Measurements from ENCODE around the gene KLHL7. TPM values are rescaled to one million over a fixed set of nuclear protein-coding genes. Genes with fewer than 3 reads are reported as not detected.

KLHL7 gene
- polyA plus RNA-seq, 2 of the 4 experiments (the other 2 are of a cell fraction) = 23.3 to 45.4 TPM

DNA sequence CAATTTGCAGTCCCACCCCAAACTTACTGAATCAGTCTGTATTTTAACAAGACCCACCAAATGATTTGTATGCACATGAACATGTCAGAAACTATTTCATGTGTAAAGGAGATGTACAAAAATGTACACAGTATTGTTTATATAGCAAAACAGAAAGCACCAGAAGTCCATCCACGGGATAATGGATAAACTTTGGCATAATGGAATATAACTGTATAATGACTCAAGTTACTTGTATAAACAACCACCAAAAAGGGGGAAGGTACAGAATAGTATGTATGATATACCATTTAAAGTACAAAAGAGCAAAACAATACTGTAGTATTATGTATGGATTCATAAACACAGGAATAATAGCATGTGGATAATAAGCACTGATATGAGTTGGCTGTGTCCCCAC is 98.7 kb downstream of the KLHL7 start:
- ATAC-seq (no peak), FAIRE-seq (no peak), DNase-seq (ENCODE audit: low read depth in 1 of 2, low spot score in 1 of 2) (no peak)
- Histone ChIP-seq H3K9me3 (no peaks in the 10 kb centered on the region), H3K4me1 (no peaks in the 10 kb centered on the region), H3K27ac (no peak overlapping the region), H3K4me3 (no peak overlapping the region), H3K4me2 (no peak overlapping the region)
- no peak for TF ChIP-seq ZSCAN20 (CRISPR knock-in tag; IDR thresholded peaks at IDR 0.05)
- no peak for TF ChIP-seq EHMT2 (IDR thresholded peaks at IDR 0.05; ENCODE audit: low read depth)
- no peak for TF ChIP-seq JUN (IDR thresholded peaks at IDR 0.05)
- TF ChIP-seq RNF2 (IDR thresholded peaks at IDR 0.05; ENCODE audit: borderline replicate concordance, low read depth) = no peak
- no peak for TF ChIP-seq EP300 (IDR thresholded peaks at IDR 0.05)
- TF ChIP-seq FOSB (CRISPR knock-in tag; IDR thresholded peaks at IDR 0.05) = no peak
- no peak for TF ChIP-seq ZC3H11A (IDR thresholded peaks at IDR 0.05)
- no peak for TF ChIP-seq MYC (IDR thresholded peaks at IDR 0.05; ENCODE audit: borderline replicate concordance, low read length)
- 66% methylated on average over 1 of the region's 1 CpG for WGBS (ENCODE audit: missing lambda C conversion rate)
- POLR2A ChIA-PET = no interaction called here
- CTCF ChIA-PET = interaction anchor here (0.6 to 0.7 kb wide), 2 partner anchors 1076 to 1891 kb away, joined by 3 read pairs; no protein-coding TSS in a partner anchor

DNA sequence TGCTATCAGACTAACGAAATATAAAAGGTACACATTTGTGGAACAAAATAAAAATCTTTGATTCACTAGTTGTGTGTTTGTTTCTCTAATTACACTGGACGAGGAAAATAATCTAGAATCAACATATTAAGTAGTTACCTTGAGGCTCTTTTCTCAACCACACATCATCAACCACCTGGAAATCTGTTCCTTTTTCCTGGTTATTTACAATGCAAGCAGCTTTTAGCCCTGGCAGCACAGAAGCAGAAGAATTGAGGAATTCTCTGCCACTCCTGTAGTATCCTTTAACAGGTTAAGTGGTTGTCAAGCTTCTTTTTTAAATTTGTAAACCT is 100.0 kb downstream of the KLHL7 start:
- FAIRE-seq (no peak), DNase-seq (ENCODE audit: low read depth in 1 of 2, low spot score in 1 of 2) (no peak), ATAC-seq (no peak)
- H3K4me3 ChIP-seq = no peak overlapping the region
- TF ChIP-seq PHF8 (IDR thresholded peaks at IDR 0.05; ENCODE audit: borderline replicate concordance, low read depth) (no peak), ESRRA (IDR thresholded peaks at IDR 0.05; ENCODE audit: borderline replicate concordance, low read length) (no peak), EHMT2 (IDR thresholded peaks at IDR 0.05; ENCODE audit: low read depth) (no peak), HDAC2 (IDR thresholded peaks at IDR 0.05) (no peak), EHF (CRISPR knock-in tag; IDR thresholded peaks at IDR 0.05) (no peak), MAFK (IDR thresholded peaks at IDR 0.05; ENCODE audit: partially characterized antibody) (no peak), HOXB13 (CRISPR knock-in tag; IDR thresholded peaks at IDR 0.05; ENCODE audit: low read depth) (no peak), FOXS1 (CRISPR knock-in tag; IDR thresholded peaks at IDR 0.05) (no peak), BHLHE40 (IDR thresholded peaks at IDR 0.05; ENCODE audit: low read depth, low read length) (no peak), RARB (CRISPR knock-in tag; IDR thresholded peaks at IDR 0.05) (no peak)
- TF ChIP-seq, protein P1, sequence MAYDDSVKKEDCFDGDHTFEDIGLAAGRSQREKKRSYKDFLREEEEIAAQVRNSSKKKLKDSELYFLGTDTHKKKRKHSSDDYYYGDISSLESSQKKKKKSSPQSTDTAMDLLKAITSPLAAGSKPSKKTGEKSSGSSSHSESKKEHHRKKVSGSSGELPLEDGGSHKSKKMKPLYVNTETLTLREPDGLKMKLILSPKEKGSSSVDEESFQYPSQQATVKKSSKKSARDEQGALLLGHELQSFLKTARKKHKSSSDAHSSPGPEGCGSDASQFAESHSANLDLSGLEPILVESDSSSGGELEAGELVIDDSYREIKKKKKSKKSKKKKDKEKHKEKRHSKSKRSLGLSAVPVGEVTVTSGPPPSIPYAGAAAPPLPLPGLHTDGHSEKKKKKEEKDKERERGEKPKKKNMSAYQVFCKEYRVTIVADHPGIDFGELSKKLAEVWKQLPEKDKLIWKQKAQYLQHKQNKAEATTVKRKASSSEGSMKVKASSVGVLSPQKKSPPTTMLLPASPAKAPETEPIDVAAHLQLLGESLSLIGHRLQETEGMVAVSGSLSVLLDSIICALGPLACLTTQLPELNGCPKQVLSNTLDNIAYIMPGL (CRISPR knock-in tag; IDR thresholded peaks at IDR 0.05; ENCODE audit: borderline replicate concordance) = no peak
- CTCF ChIA-PET = no interaction called here
- H3K9me3 ChIP-seq = no peaks in the 10 kb centered on the region
- no peaks in the 10 kb centered on the region for H3K4me1 ChIP-seq
- POLR2A ChIA-PET = no interaction called here
- no peak overlapping the region for H3K27ac ChIP-seq
- WGBS (ENCODE audit: missing lambda C conversion rate) = 79% methylated on average over 2 of the region's 2 CpGs
- H3K4me2 ChIP-seq = no peak overlapping the region

DNA sequence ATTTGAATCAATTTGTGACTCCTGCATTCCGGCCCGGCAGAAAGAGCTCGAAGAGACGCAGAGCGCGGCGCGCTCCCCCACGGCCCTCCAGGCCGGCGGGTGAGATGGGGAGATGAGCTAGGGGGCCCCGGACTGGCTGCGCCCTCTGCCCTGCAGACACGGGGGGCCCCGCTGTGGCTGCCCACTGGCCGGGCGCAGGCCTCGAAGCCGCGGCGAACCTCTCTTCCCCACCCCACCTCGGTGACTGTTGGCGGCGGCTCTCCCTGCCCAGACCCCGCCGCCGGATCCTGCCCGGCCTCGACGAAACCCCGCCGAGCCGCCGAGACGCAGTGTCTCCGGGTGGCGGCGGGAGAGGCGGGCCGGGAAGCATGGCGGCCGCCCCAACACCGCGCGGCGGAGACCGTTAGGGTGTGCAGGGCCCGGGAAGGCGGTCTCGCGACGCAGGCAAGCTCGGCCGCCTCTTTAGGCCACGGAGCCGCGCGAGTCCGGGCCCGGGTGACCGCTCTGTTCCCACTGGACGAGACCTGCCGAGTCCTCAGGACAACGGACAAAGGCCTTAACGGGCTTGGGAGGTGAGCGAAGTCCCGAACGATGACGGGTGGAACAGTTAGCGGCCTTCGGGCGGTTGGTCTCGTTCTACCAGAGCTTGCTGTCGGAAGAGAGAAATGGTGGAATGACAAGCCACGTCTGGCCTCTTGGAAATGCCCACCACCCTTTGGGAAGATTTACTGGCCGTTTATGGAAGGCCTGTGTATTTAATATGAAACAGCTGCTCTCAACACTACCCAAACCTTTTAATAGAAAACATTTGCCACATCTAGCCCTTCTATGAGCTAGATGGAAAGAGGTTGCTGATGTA is 100.6 kb downstream of the KLHL7 start:
- Histone ChIP-seq H3K9me3 (no peaks in the 10 kb centered on the region), H3K4me1 (no peaks in the 10 kb centered on the region), H3K4me2 (no peak overlapping the region), H3K4me3 (no peak overlapping the region), H3K27ac (no peak overlapping the region; a peak in 1 of 6 replicates)
- FAIRE-seq (no peak), DNase-seq (ENCODE audit: low read depth in 1 of 2, low spot score in 1 of 2) (no peak), ATAC-seq (no peak)
- WGBS (ENCODE audit: missing lambda C conversion rate) = 96% methylated on average over 75 of the region's 76 CpGs
- CTCF ChIA-PET = interaction anchor here (0.7 to 1.4 kb wide), 2 partner anchors 14 to 341 kb away, joined by 3 read pairs; no protein-coding TSS in a partner anchor
- POLR2A ChIA-PET = no interaction called here
- no peak for TF ChIP-seq MAFK (IDR thresholded peaks at IDR 0.05; ENCODE audit: partially characterized antibody)
- TF ChIP-seq, protein P2, sequence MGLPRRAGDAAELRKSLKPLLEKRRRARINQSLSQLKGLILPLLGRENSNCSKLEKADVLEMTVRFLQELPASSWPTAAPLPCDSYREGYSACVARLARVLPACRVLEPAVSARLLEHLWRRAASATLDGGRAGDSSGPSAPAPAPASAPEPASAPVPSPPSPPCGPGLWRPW (IDR thresholded peaks at IDR 0.05) = no peak
- no peak for TF ChIP-seq JUNB (IDR thresholded peaks at IDR 0.05)
- TF ChIP-seq MYC (IDR thresholded peaks at IDR 0.05; ENCODE audit: borderline replicate concordance, low read length) = no peak
- no peak for TF ChIP-seq CBX2 (IDR thresholded peaks at IDR 0.05; ENCODE audit: borderline replicate concordance, low read depth)
- TF ChIP-seq, protein P3, sequence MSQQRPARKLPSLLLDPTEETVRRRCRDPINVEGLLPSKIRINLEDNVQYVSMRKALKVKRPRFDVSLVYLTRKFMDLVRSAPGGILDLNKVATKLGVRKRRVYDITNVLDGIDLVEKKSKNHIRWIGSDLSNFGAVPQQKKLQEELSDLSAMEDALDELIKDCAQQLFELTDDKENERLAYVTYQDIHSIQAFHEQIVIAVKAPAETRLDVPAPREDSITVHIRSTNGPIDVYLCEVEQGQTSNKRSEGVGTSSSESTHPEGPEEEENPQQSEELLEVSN (IDR thresholded peaks at IDR 0.05; ENCODE audit: borderline replicate concordance, low read depth) = no peak
